Measurements from ENCODE around the gene KMT5C. TPM values are rescaled to one million over a fixed set of nuclear protein-coding genes. Genes with fewer than 3 reads are reported as not detected.
A peak's percentile ranks its signal among the peaks of the same experiment; 100 is the strongest.

The KMT5C gene
- total RNA-seq, 1 experiment from 2014 or later: 4.0 TPM

GRCh38 chr19:55372316-55373081 is 32.8 kb downstream of the KMT5C start:
- Histone ChIP-seq H3K36me3 (peaks cover 24% of the 10 kb centered on the region), H3K27me3 (replicated peaks) (no peaks in the 10 kb centered on the region), H3K4me1 (replicated peaks) (peaks cover 58% of the 10 kb centered on the region), H3K4me3 (no peak overlapping the region), H3K9me3 (replicated peaks) (no peaks in the 10 kb centered on the region), H3K27ac (peak overlapping the region; percentile 76)
- peak; percentile 93 to 95 for DNase-seq (ENCODE audit: low read depth in 1 of 2, low spot score in 2 of 2)

- Histone ChIP-seq H3K4me1 (replicated peaks) (peaks cover 55% of the 10 kb centered on the region), H3K27me3 (replicated peaks) (no peaks in the 10 kb centered on the region), H3K9me3 (replicated peaks) (no peaks in the 10 kb centered on the region), H3K36me3 (peaks cover 14% of the 10 kb centered on the region), H3K27ac (peak overlapping the region; percentile 92), H3K4me3 (no peak overlapping the region)
- peak in 1 of 2 experiments; percentile 38 for DNase-seq (ENCODE audit: low read depth in 1 of 2, low spot score in 2 of 2)
Observed at GRCh38 chr19:55373306-55373992, 33.8 kb downstream of the KMT5C start.

- H3K4me3 ChIP-seq: no peak overlapping the region
- H3K27me3 ChIP-seq (replicated peaks): no peaks in the 10 kb centered on the region
- peak overlapping the region; percentile 92 for H3K27ac ChIP-seq
Observed at GRCh38 chr19:55373993-55374757, 34.5 kb downstream of the KMT5C start.

GRCh38 chr19:55376241-55376933 is 36.7 kb downstream of the KMT5C start, which contains the start of gene TMEM190:
TSS of gene TMEM190 (plus strand) at chr19:55376826. CDS start at chr19:55376854, 28 bp downstream.
- H3K27me3 ChIP-seq (replicated peaks): no peaks in the 10 kb centered on the region
- H3K36me3 ChIP-seq: no peaks in the 10 kb centered on the region
- H3K9me3 ChIP-seq (replicated peaks): no peaks in the 10 kb centered on the region
- H3K4me1 ChIP-seq (replicated peaks): peaks cover 32% of the 10 kb centered on the region
- H3K27ac ChIP-seq: no peak within 1 kb of the TSS
- DNase-seq (ENCODE audit: low read depth in 1 of 2, low spot score in 2 of 2): no peak
- H3K4me3 ChIP-seq: no peak within 1 kb of the TSS

More at GRCh38 chr19:55373993-55374757, 34.5 kb downstream of the KMT5C start:
- Histone ChIP-seq H3K4me1 (replicated peaks) (peaks cover 48% of the 10 kb centered on the region), H3K9me3 (replicated peaks) (no peaks in the 10 kb centered on the region), H3K36me3 (peaks cover 7% of the 10 kb centered on the region)
- peak; percentile 86 to 94 for DNase-seq (ENCODE audit: low read depth in 1 of 2, low spot score in 2 of 2)

- Histone ChIP-seq H3K4me1 (replicated peaks) (peaks cover 20% of the 10 kb centered on the region), H3K27me3 (replicated peaks) (no peaks in the 10 kb centered on the region), H3K27ac (no peak overlapping the region), H3K9me3 (replicated peaks) (no peaks in the 10 kb centered on the region), H3K4me3 (no peak overlapping the region), H3K36me3 (no peaks in the 10 kb centered on the region)
- DNase-seq (ENCODE audit: low read depth in 1 of 2, low spot score in 2 of 2): no peak
Observed at GRCh38 chr19:55377356-55378131, 37.9 kb downstream of the KMT5C start.

- peaks cover 15% of the 10 kb centered on the region for H3K4me1 ChIP-seq (replicated peaks)
- no peaks in the 10 kb centered on the region for H3K27me3 ChIP-seq (replicated peaks)
- no peak for DNase-seq (ENCODE audit: low read depth in 1 of 2, low spot score in 2 of 2)
- H3K9me3 ChIP-seq (replicated peaks): 0 out of 2 replicates have a peak, but pooled peaks cover 2% of the 10 kb centered on the region
- H3K27ac ChIP-seq: no peak overlapping the region
- H3K36me3 ChIP-seq: no peaks in the 10 kb centered on the region
- H3K4me3 ChIP-seq: no peak overlapping the region
Observed at GRCh38 chr19:55379174-55379573, 39.5 kb downstream of the KMT5C start.

GRCh38 chr19:55382013-55382412 is 42.3 kb downstream of the KMT5C start:
- peaks cover 26% of the 10 kb centered on the region for H3K4me1 ChIP-seq (replicated peaks)
- H3K27ac ChIP-seq: no peak overlapping the region
- H3K36me3 ChIP-seq: peaks cover 12% of the 10 kb centered on the region
- DNase-seq (ENCODE audit: low read depth in 1 of 2, low spot score in 2 of 2): no peak
- 0 out of 2 replicates have a peak, but pooled peaks cover 2% of the 10 kb centered on the region for H3K9me3 ChIP-seq (replicated peaks)
- H3K4me3 ChIP-seq: no peak overlapping the region
- no peaks in the 10 kb centered on the region for H3K27me3 ChIP-seq (replicated peaks)

- no peak for DNase-seq (ENCODE audit: low read depth in 1 of 2, low spot score in 2 of 2)
- Histone ChIP-seq H3K27me3 (replicated peaks) (no peaks in the 10 kb centered on the region), H3K9me3 (replicated peaks) (0 out of 2 replicates have a peak, but pooled peaks cover 2% of the 10 kb centered on the region), H3K27ac (no peak overlapping the region), H3K36me3 (peaks cover 18% of the 10 kb centered on the region), H3K4me3 (no peak overlapping the region), H3K4me1 (replicated peaks) (peaks cover 31% of the 10 kb centered on the region)
Observed at GRCh38 chr19:55382522-55383054, 42.9 kb downstream of the KMT5C start.

GRCh38 chr19:55383279-55384130 is 43.8 kb downstream of the KMT5C start:
- Histone ChIP-seq H3K27ac (no peak overlapping the region), H3K27me3 (replicated peaks) (no peaks in the 10 kb centered on the region), H3K9me3 (replicated peaks) (0 out of 2 replicates have a peak, but pooled peaks cover 2% of the 10 kb centered on the region), H3K36me3 (peaks cover 27% of the 10 kb centered on the region), H3K4me3 (peak overlapping the region; percentile 27), H3K4me1 (replicated peaks) (peaks cover 41% of the 10 kb centered on the region)
- no peak for DNase-seq (ENCODE audit: low read depth in 1 of 2, low spot score in 2 of 2)

GRCh38 chr19:55384131-55384919 is 44.6 kb downstream of the KMT5C start, which contains the start of gene TMEM238:
TSS of gene TMEM238 (minus strand) at chr19:55384292. CDS start at chr19:55384259, 33 bp downstream.
- H3K27ac ChIP-seq: peak within 1 kb of the TSS; percentile 84
- H3K9me3 ChIP-seq (replicated peaks): 0 out of 2 replicates have a peak, but pooled peaks cover 2% of the 10 kb centered on the region
- no peaks in the 10 kb centered on the region for H3K27me3 ChIP-seq (replicated peaks)
- no peak for DNase-seq (ENCODE audit: low read depth in 1 of 2, low spot score in 2 of 2)
- H3K4me1 ChIP-seq (replicated peaks): peaks cover 45% of the 10 kb centered on the region
- peaks cover 35% of the 10 kb centered on the region for H3K36me3 ChIP-seq
- H3K4me3 ChIP-seq: peak within 1 kb of the TSS; percentile 69

Data from SJSA1 (cell line).